Uterus (tissue), 2 donors: ENCODE measurements around the gene ATG5.

Experiments
- CTCF ChIP-seq, 4 experiments: fragments of 200-600 bp in 2 of 4; fragments of 450-650 bp in 2 of 4; sonication (generic) in 2 of 4; IDR thresholded peaks; one replicate each; pipeline ENCODE4 v1.5.1; 2016 to 2019; ENCODE audit warnings: antibody characterized with exemption in 4 of 4, mild to moderate bottlenecking in 2 of 4, moderate library complexity in 1 of 4
- POLR2A ChIP-seq, 2 donors: fragments of 450-650 bp; IDR thresholded peaks; one replicate each; pipeline ENCODE4 v1.6.1; 2016; ENCODE audit warnings: antibody characterized with exemption in 2 of 2, mild to moderate bottlenecking in 1 of 2, moderate library complexity in 1 of 2

- TF ChIP-seq CTCF (IDR thresholded peaks at IDR 0.05) (no peak), POLR2A (IDR thresholded peaks at IDR 0.05) (no peak)
Measured at GRCh38 chr6:106146852-106147351, 178.7 kb downstream of the ATG5 start.
